ENCODE measurements around the gene POLR2E. TPM values are rescaled to one million over a fixed set of nuclear protein-coding genes. Genes with fewer than 3 reads are reported as not detected.

POLR2E gene
- total and polyA plus RNA-seq, 2 of the 13 experiments (the other 11 are each of a cell fraction or from before 2014, with no cell fraction given): 140 to 272 TPM

DNA sequence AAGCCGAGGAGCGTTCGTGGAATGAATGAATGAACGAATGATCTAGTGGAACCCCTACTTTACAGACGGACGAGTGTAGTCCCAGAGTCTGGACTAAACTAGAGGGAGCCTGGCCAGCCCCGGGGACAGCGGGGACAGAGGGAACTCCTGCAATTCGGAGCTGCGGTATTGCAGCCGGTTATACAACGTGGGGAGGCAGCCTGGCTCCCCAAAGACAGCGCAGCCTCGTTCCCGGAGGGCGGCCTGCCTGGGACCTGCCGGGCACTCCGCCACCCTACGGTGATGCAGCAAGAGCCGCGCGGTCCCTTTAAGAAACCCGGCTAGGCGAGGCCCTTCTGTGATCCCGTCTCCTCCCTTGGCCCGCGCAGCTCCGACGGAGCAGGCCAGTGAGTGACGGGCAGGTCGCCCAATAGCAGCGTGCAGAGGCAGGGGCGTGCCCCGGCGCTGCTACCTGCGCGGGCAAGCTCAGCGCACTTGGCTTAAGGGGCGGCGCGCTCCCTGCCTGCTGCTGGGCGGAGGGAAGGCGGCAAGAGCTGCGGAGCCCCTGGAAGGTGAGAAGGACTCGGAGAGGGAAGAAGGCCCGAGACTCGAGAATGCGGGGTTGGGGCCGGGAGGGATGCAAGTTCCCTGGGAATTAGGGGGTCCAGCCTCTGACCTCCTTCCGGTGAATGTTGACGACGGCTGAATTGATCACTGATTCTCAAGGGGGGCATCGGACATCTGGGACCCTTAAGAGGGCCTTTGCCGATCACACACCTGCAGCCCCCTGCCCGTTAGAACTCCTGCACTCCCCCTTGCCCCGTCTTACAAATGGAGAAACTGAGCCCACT, 55.3 kb downstream of the POLR2E start, which contains the start of gene ABCA7 (continued):
- TF ChIP-seq, protein P1, sequence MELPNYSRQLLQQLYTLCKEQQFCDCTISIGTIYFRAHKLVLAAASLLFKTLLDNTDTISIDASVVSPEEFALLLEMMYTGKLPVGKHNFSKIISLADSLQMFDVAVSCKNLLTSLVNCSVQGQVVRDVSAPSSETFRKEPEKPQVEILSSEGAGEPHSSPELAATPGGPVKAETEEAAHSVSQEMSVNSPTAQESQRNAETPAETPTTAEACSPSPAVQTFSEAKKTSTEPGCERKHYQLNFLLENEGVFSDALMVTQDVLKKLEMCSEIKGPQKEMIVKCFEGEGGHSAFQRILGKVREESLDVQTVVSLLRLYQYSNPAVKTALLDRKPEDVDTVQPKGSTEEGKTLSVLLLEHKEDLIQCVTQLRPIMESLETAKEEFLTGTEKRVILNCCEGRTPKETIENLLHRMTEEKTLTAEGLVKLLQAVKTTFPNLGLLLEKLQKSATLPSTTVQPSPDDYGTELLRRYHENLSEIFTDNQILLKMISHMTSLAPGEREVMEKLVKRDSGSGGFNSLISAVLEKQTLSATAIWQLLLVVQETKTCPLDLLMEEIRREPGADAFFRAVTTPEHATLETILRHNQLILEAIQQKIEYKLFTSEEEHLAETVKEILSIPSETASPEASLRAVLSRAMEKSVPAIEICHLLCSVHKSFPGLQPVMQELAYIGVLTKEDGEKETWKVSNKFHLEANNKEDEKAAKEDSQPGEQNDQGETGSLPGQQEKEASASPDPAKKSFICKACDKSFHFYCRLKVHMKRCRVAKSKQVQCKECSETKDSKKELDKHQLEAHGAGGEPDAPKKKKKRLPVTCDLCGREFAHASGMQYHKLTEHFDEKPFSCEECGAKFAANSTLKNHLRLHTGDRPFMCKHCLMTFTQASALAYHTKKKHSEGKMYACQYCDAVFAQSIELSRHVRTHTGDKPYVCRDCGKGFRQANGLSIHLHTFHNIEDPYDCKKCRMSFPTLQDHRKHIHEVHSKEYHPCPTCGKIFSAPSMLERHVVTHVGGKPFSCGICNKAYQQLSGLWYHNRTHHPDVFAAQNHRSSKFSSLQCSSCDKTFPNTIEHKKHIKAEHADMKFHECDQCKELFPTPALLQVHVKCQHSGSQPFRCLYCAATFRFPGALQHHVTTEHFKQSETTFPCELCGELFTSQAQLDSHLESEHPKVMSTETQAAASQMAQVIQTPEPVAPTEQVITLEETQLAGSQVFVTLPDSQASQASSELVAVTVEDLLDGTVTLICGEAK (IDR thresholded peaks at IDR 0.05): no peak
- TF ChIP-seq, protein P1 (CRISPR knock-in tag; IDR thresholded peaks at IDR 0.05): no peak
- TF ChIP-seq ZNF788 (CRISPR knock-in tag; IDR thresholded peaks at IDR 0.05; ENCODE audit: borderline replicate concordance): peak; percentile 31; the same call in 1 of the 2 replicates
- no peak for TF ChIP-seq IRX3 (CRISPR knock-in tag; IDR thresholded peaks at IDR 0.05; ENCODE audit: borderline replicate concordance, low read depth)
- TF ChIP-seq ZNF232 (CRISPR knock-in tag; IDR thresholded peaks at IDR 0.05; ENCODE audit: borderline replicate concordance): no peak
- TF ChIP-seq WIZ (CRISPR knock-in tag; IDR thresholded peaks at IDR 0.05): no peak
- TF ChIP-seq SATB2 (CRISPR knock-in tag; IDR thresholded peaks at IDR 0.05): no peak
- TF ChIP-seq, protein P2, sequence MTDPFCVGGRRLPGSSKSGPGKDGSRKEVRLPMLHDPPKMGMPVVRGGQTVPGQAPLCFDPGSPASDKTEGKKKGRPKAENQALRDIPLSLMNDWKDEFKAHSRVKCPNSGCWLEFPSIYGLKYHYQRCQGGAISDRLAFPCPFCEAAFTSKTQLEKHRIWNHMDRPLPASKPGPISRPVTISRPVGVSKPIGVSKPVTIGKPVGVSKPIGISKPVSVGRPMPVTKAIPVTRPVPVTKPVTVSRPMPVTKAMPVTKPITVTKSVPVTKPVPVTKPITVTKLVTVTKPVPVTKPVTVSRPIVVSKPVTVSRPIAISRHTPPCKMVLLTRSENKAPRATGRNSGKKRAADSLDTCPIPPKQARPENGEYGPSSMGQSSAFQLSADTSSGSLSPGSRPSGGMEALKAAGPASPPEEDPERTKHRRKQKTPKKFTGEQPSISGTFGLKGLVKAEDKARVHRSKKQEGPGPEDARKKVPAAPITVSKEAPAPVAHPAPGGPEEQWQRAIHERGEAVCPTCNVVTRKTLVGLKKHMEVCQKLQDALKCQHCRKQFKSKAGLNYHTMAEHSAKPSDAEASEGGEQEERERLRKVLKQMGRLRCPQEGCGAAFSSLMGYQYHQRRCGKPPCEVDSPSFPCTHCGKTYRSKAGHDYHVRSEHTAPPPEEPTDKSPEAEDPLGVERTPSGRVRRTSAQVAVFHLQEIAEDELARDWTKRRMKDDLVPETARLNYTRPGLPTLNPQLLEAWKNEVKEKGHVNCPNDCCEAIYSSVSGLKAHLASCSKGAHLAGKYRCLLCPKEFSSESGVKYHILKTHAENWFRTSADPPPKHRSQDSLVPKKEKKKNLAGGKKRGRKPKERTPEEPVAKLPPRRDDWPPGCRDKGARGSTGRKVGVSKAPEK (CRISPR knock-in tag; IDR thresholded peaks at IDR 0.05; ENCODE audit: borderline replicate concordance): no peak
- peak; percentile 73 for TF ChIP-seq RBFOX2 (IDR thresholded peaks at IDR 0.05; ENCODE audit: low read depth, low read length)
- no peak for TF ChIP-seq ZNF724P (CRISPR knock-in tag; IDR thresholded peaks at IDR 0.05; ENCODE audit: borderline replicate concordance)
- 0 out of 2 replicates have a peak, but pooled peaks have one; percentile 26 for TF ChIP-seq ZNF607 (CRISPR knock-in tag; IDR thresholded peaks at IDR 0.05; ENCODE audit: borderline replicate concordance)
- TF ChIP-seq ZNF569 (CRISPR knock-in tag; IDR thresholded peaks at IDR 0.05; ENCODE audit: borderline replicate concordance): no peak
- no peak for TF ChIP-seq ZNF263 (CRISPR knock-in tag; IDR thresholded peaks at IDR 0.05)
- TF ChIP-seq, protein P3, sequence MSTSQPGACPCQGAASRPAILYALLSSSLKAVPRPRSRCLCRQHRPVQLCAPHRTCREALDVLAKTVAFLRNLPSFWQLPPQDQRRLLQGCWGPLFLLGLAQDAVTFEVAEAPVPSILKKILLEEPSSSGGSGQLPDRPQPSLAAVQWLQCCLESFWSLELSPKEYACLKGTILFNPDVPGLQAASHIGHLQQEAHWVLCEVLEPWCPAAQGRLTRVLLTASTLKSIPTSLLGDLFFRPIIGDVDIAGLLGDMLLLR (CRISPR knock-in tag; IDR thresholded peaks at IDR 0.05): no peak
- TF ChIP-seq ZNF292 (CRISPR knock-in tag; IDR thresholded peaks at IDR 0.05; ENCODE audit: borderline replicate concordance, low read depth): peak; percentile 72; the same call in 1 of the 2 replicates
- no peak for TF ChIP-seq PAF1 (CRISPR knock-in tag; IDR thresholded peaks at IDR 0.05)
- TF ChIP-seq GATA4 (IDR thresholded peaks at IDR 0.05; ENCODE audit: borderline replicate concordance, low read depth): no peak
